PC-9 (cell line): Measurements from ENCODE around the gene ERGIC1. TPM values are rescaled to one million over a fixed set of nuclear protein-coding genes. Genes with fewer than 3 reads are reported as not detected.

Experiments used
- BruUV-seq: library from RNA; stranded (reverse); fragments of 400-500 nt; replicated peaks from 2 replicates; lab custom pipeline; 2021; lab: Mats Ljungman, UMichigan
- CTCF ChIA-PET: fragments of 300-600 bp; sonication (Branson Sonifier 250); formaldehyde crosslinking; loops from one replicate; lab custom pipeline; 2022; ENCODE audit warnings: antibody characterized with exemption; lab: Charles Lee
- POLR2A ChIA-PET: fragments of 300-600 bp; sonication (Branson Sonifier 250); formaldehyde crosslinking; loops from one replicate; lab custom pipeline; 2022; ENCODE audit warnings: antibody characterized with exemption; ENCODE audit not compliant: unreplicated experiment; lab: Charles Lee
- DNase-seq, 2 experiments: peaks; one replicate each; pipeline versions ENCODE4 v3.0.0 to v3.0.0-alpha.2; 2015 to 2022; ENCODE audit warnings: mixed read lengths in 1 of 2
- H2AFZ ChIP-seq: fragments of 200-600 bp; sonication (generic); 2 replicates; pipeline ENCODE4 v1.8.1; 2017; ENCODE audit warnings: antibody characterized with exemption
- H3F3A ChIP-seq: fragments of 200-600 bp; sonication (generic); 2 replicates; pipeline ENCODE4 v1.8.1; 2017; ENCODE audit warnings: antibody characterized with exemption, mild to moderate bottlenecking, low read depth; ENCODE audit not compliant: insufficient read depth
- H3K27ac ChIP-seq: fragments of 200-600 bp; sonication (generic); 2 replicates; pipeline ENCODE4 v1.6.1; 2016; ENCODE audit warnings: mixed run types
- H3K27me3 ChIP-seq: fragments of 200-600 bp; sonication (generic); 2 replicates; pipeline ENCODE4 v1.6.1; 2016; ENCODE audit warnings: low read depth, mixed run types; ENCODE audit not compliant: insufficient read depth
- H3K36me3 ChIP-seq: fragments of 200-600 bp; sonication (generic); 2 replicates; pipeline ENCODE4 v1.6.1; 2016; ENCODE audit warnings: low read depth, mixed run types
- H3K4me1 ChIP-seq: fragments of 200-600 bp; sonication (generic); replicated peaks from 2 replicates; pipeline ENCODE4 v1.6.1; 2016; ENCODE audit warnings: mixed run types; ENCODE audit not compliant: insufficient read depth
- H3K4me2 ChIP-seq: fragments of 200-600 bp; sonication (generic); 2 replicates; pipeline ENCODE4 v1.6.1; 2017; ENCODE audit warnings: mixed run types
- H3K4me3 ChIP-seq: fragments of 200-600 bp; sonication (generic); 2 replicates; pipeline ENCODE4 v1.6.1; 2016; ENCODE audit warnings: mixed run types
- H3K79me2 ChIP-seq: fragments of 200-600 bp; sonication (generic); 2 replicates; pipeline ENCODE4 v1.6.1; 2017; ENCODE audit warnings: low read depth, mixed run types
- H3K9me2 ChIP-seq: fragments of 200-600 bp; sonication (generic); 2 replicates; pipeline ENCODE4 v1.8.1; 2017; ENCODE audit warnings: mild to moderate bottlenecking; ENCODE audit not compliant: insufficient read depth
- H3K9me3 ChIP-seq: fragments of 200-600 bp; sonication (generic); 2 replicates; pipeline ENCODE4 v1.8.1; 2016; ENCODE audit warnings: low read depth; ENCODE audit not compliant: insufficient read depth
- H4K20me1 ChIP-seq: fragments of 200-600 bp; sonication (generic); 2 replicates; pipeline ENCODE4 v1.8.1; 2017; ENCODE audit not compliant: insufficient read depth
- CTCF ChIP-seq: fragments of 200-600 bp; sonication (generic); conservative IDR thresholded peaks from 2 replicates; pipeline ENCODE4 v1.6.1; 2017; ENCODE audit warnings: mixed run types, antibody characterized with exemption, mild to moderate bottlenecking, moderate library complexity
- EZH2 ChIP-seq: fragments of 200-600 bp; sonication (generic); IDR thresholded peaks from 2 replicates; pipeline ENCODE4 v1.8.0; 2017; ENCODE audit warnings: antibody characterized with exemption, low read depth
- intact Hi-C: fragments of 100-400 bp; cut with micrococcal nuclease; formaldehyde crosslinking; loops from one replicate; pipeline ENCODE4 v1.10.0; 2022; ENCODE audit not compliant: unreplicated experiment
- total RNA-seq: library from RNA; stranded (reverse); gene quantifications from 2 replicates; pipeline ENCODE4 v1.2.3, GENCODE V29; 2021

The ERGIC1 gene
- total RNA-seq, 1 experiment from 2014 or later = 159 TPM

- no peak for DNase-seq
- CTCF ChIA-PET = no interaction called here
- POLR2A ChIA-PET = no interaction called here
Observed at GRCh38 chr5:172840432-172841154, 6.5 kb downstream of the ERGIC1 start.

GRCh38 chr5:172841256-172841655, 7.2 kb downstream of the ERGIC1 start:
- Histone ChIP-seq H2AFZ (no peak overlapping the region), H3K36me3 (0 out of 2 replicates have a peak, but pooled peaks cover 5% of the 10 kb centered on the region), H4K20me1 (0 out of 2 replicates have a peak, but pooled peaks cover 3% of the 10 kb centered on the region), H3K4me3 (no peak overlapping the region), H3K27me3 (no peaks in the 10 kb centered on the region), H3F3A (0 out of 2 replicates have a peak, but pooled peaks cover 5% of the 10 kb centered on the region), H3K4me2 (no peak overlapping the region), H3K4me1 (no peaks in the 10 kb centered on the region), H3K9me2 (no peaks in the 10 kb centered on the region), H3K79me2 (peaks cover 56% of the 10 kb centered on the region), H3K27ac (no peak overlapping the region), H3K9me3 (no peaks in the 10 kb centered on the region)
- intact Hi-C loops = no loop called here
- ChIA-PET POLR2A (no interaction called here), CTCF (no interaction called here)
- no peak for DNase-seq
- BruUV-seq = no TSS peak
- TF ChIP-seq EZH2 = no peak
- no peak for TF ChIP-seq CTCF

More at GRCh38 chr5:172840432-172841154, 6.5 kb downstream of the ERGIC1 start:
- Histone ChIP-seq H3K4me2 (no peak overlapping the region), H4K20me1 (0 out of 2 replicates have a peak, but pooled peaks cover 3% of the 10 kb centered on the region), H3K9me2 (no peaks in the 10 kb centered on the region), H2AFZ (no peak overlapping the region), H3K9me3 (no peaks in the 10 kb centered on the region), H3K36me3 (no peaks in the 10 kb centered on the region), H3K27ac (no peak overlapping the region), H3K4me3 (no peak overlapping the region), H3F3A (0 out of 2 replicates have a peak, but pooled peaks cover 5% of the 10 kb centered on the region), H3K4me1 (peaks cover 3% of the 10 kb centered on the region), H3K79me2 (peaks cover 58% of the 10 kb centered on the region), H3K27me3 (no peaks in the 10 kb centered on the region)
- TF ChIP-seq EZH2 (no peak), CTCF (no peak)
- no TSS peak for BruUV-seq
- intact Hi-C loops = no loop called here

- no TSS peak for BruUV-seq
- no peak for DNase-seq
- Histone ChIP-seq H3K9me3 (no peaks in the 10 kb centered on the region), H3K27me3 (no peaks in the 10 kb centered on the region), H3K4me2 (no peak overlapping the region), H3K27ac (no peak overlapping the region), H3K4me1 (no peaks in the 10 kb centered on the region), H3K9me2 (no peaks in the 10 kb centered on the region), H3K4me3 (no peak overlapping the region), H4K20me1 (0 out of 2 replicates have a peak, but pooled peaks cover 3% of the 10 kb centered on the region), H3K79me2 (peaks cover 42% of the 10 kb centered on the region), H3K36me3 (0 out of 2 replicates have a peak, but pooled peaks cover 5% of the 10 kb centered on the region), H3F3A (0 out of 2 replicates have a peak, but pooled peaks cover 9% of the 10 kb centered on the region), H2AFZ (no peak overlapping the region)
- TF ChIP-seq EZH2 (no peak), CTCF (no peak)
- ChIA-PET CTCF (no interaction called here), POLR2A (no interaction called here)
- intact Hi-C loops = no loop called here
Observed at GRCh38 chr5:172843825-172844576, 9.9 kb downstream of the ERGIC1 start.
